SK-N-SH treated with all-trans-retinoic acid at 6 μM for 48 hours (cell line): ENCODE measurements around the gene LCP1.

Experiments
- ATAC-seq: fragments of 200-7000 bp; cut with Tn5 transposase; 3 replicates; pipeline ENCODE4 v1.9.1; 2020; ENCODE audit warnings: mild to moderate bottlenecking, moderate library complexity
- ARNTL ChIP-seq: fragments of 450-650 bp; formaldehyde crosslinking; IDR thresholded peaks from 2 replicates; pipeline ENCODE4 v1.5.0; 2020; ENCODE audit warnings: low read depth, mild to moderate bottlenecking, moderate library complexity, borderline replicate concordance
- BACH2 ChIP-seq: fragments of 250-450 bp; sonication (Bioruptor Pico); IDR thresholded peaks from 2 replicates; pipeline ENCODE4 v1.9.0; 2021; ENCODE audit warnings: mild to moderate bottlenecking, borderline replicate concordance
- ESRRG ChIP-seq: fragments of 250-450 bp; sonication (Bioruptor Pico); IDR thresholded peaks from 2 replicates; pipeline ENCODE4 v1.6.1; 2021; ENCODE audit warnings: mild to moderate bottlenecking
- ISL1 ChIP-seq: fragments of 250-450 bp; sonication (Bioruptor Pico); IDR thresholded peaks from 2 replicates; pipeline ENCODE4 v2.1.2; 2022; ENCODE audit warnings: mild to moderate bottlenecking, moderate library complexity
- OSR1 ChIP-seq: fragments of 250-450 bp; sonication (Bioruptor Pico); IDR thresholded peaks from 2 replicates; pipeline ENCODE4 v1.8.0; 2022; ENCODE audit warnings: moderate library complexity, mild to moderate bottlenecking, inconsistent platforms
- PATZ1 ChIP-seq: fragments of 250-450 bp; sonication (Bioruptor Pico); IDR thresholded peaks from 2 replicates; pipeline ENCODE4 v1.8.0; 2020; ENCODE audit warnings: mild to moderate bottlenecking, moderate library complexity, borderline replicate concordance
- POU6F1 ChIP-seq: fragments of 250-450 bp; sonication (Bioruptor Pico); IDR thresholded peaks from 2 replicates; pipeline ENCODE4 v1.8.0; 2021; ENCODE audit warnings: low read depth, mild to moderate bottlenecking, moderate library complexity, borderline replicate concordance
- PPARA ChIP-seq: fragments of 250-450 bp; sonication (Bioruptor Pico); IDR thresholded peaks from 2 replicates; pipeline ENCODE4 v1.5.0; 2020; ENCODE audit warnings: mild to moderate bottlenecking, borderline replicate concordance
- RARB ChIP-seq: fragments of 250-450 bp; sonication (Bioruptor Pico); IDR thresholded peaks from 2 replicates; pipeline ENCODE4 v1.8.0; 2021; ENCODE audit warnings: mild to moderate bottlenecking, moderate library complexity
- TOX ChIP-seq: fragments of 250-450 bp; sonication (Bioruptor Pico); IDR thresholded peaks from 2 replicates; pipeline ENCODE4 v1.8.0; 2021; ENCODE audit warnings: mild to moderate bottlenecking, moderate library complexity, borderline replicate concordance
- TSHZ2 ChIP-seq: fragments of 250-450 bp; sonication (Bioruptor Pico); IDR thresholded peaks from 2 replicates; pipeline ENCODE4 v1.5.0; 2020; ENCODE audit warnings: mild to moderate bottlenecking, moderate library complexity
- ZFP3 ChIP-seq: fragments of 250-450 bp; sonication (Bioruptor Pico); IDR thresholded peaks from 2 replicates; pipeline ENCODE4 v1.5.0; 2020; ENCODE audit warnings: mild to moderate bottlenecking, moderate library complexity
- ZFP30 ChIP-seq: fragments of 450-650 bp; formaldehyde crosslinking; IDR thresholded peaks from 2 replicates; pipeline ENCODE4 v1.5.0; 2022; ENCODE audit warnings: mild to moderate bottlenecking, moderate library complexity
- ZNF565 ChIP-seq: fragments of 450-650 bp; formaldehyde crosslinking; conservative IDR thresholded peaks from 2 replicates; pipeline ENCODE4 v1.5.0; 2020; ENCODE audit warnings: low read depth, mild to moderate bottlenecking, moderate library complexity
- ZNF70 ChIP-seq: fragments of 450-650 bp; formaldehyde crosslinking; IDR thresholded peaks from 2 replicates; pipeline ENCODE4 v1.5.0; 2020; ENCODE audit warnings: mild to moderate bottlenecking, moderate library complexity
- ZNF8 ChIP-seq: fragments of 450-650 bp; formaldehyde crosslinking; IDR thresholded peaks from 2 replicates; pipeline ENCODE4 v1.5.0; 2020; ENCODE audit warnings: mild to moderate bottlenecking, moderate library complexity
- TF ChIP-seq, protein P1 (sequence below): fragments of 250-450 bp; sonication (Bioruptor Pico); IDR thresholded peaks from 2 replicates; pipeline ENCODE4 v1.5.1; 2020; ENCODE audit warnings: low read depth, mild to moderate bottlenecking, moderate library complexity

The LCP1 gene

DNA sequence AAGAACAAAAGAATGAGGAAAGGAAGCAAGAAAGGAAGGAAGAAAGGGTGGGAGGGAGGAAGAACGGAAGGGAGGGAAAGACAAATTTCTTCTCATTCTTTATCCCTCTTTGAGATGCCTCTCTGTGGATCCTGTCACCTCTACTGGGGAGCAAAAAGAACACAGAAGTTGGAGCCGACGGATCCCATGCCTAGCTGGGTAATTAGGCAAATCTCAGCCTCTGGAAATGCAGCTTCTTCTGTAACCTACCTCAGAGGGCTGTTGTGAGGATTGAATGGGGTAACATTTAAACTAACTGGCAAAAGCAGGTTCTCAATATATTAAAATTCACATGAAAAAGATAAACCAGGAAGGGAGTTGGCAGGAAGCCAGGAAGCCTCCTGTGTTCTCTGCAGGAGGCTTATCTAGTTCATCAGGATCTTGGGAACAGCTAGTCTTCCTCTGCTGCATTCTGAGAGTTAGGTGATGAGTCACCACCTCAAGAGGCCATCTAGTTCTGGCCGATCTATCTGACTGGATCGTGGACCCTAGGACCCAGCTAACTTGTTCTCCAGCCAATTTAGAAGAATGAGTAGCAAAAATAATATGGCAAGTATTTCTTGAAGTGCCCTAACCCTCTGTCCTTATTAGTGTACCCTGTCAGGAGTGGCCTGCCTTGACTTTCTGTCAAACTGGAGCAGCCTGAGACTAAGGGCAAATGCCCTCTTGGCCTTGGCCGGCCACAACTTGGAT is 61.9 kb downstream of the LCP1 start (continued):
- TF ChIP-seq, protein P1, sequence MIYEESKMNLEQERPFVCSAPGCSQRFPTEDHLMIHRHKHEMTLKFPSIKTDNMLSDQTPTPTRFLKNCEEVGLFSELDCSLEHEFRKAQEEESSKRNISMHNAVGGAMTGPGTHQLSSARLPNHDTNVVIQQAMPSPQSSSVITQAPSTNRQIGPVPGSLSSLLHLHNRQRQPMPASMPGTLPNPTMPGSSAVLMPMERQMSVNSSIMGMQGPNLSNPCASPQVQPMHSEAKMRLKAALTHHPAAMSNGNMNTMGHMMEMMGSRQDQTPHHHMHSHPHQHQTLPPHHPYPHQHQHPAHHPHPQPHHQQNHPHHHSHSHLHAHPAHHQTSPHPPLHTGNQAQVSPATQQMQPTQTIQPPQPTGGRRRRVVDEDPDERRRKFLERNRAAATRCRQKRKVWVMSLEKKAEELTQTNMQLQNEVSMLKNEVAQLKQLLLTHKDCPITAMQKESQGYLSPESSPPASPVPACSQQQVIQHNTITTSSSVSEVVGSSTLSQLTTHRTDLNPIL, result no peak

GRCh38 chr13:46116653-46117502 is 65.1 kb downstream of the LCP1 start:
- no peak for TF ChIP-seq ISL1 (CRISPR knock-in tag)
- no peak for TF ChIP-seq ARNTL
- TF ChIP-seq TOX (CRISPR knock-in tag), result no peak
- TF ChIP-seq ZNF70 (CRISPR knock-in tag), result no peak
- TF ChIP-seq OSR1 (CRISPR knock-in tag), result no peak
- TF ChIP-seq RARB (CRISPR knock-in tag), result no peak
- no peak for TF ChIP-seq TSHZ2 (CRISPR knock-in tag)
- TF ChIP-seq ESRRG (CRISPR knock-in tag), result no peak
- no peak for TF ChIP-seq ZFP3 (CRISPR knock-in tag)
- TF ChIP-seq ZFP30 (CRISPR knock-in tag), result no peak
- ATAC-seq, result no peak

- TF ChIP-seq ARNTL (no peak), POU6F1 (no peak), TSHZ2 (CRISPR knock-in tag) (no peak), PPARA (CRISPR knock-in tag) (no peak), BACH2 (CRISPR knock-in tag) (no peak), ZFP30 (CRISPR knock-in tag) (no peak), PATZ1 (CRISPR knock-in tag) (no peak), ZNF565 (CRISPR knock-in tag) (no peak), ZNF8 (no peak)
- TF ChIP-seq, protein P1, result no peak
These were observed 67.4 kb downstream of the LCP1 start for GRCh38 chr13:46114613-46115012.

More at GRCh38 chr13:46114613-46115012, 67.4 kb downstream of the LCP1 start:
- no peak for ATAC-seq
